Mesothelial cell of epicardium (in vitro differentiated cells): ENCODE measurements around the gene RANBP10. TPM values are rescaled to one million over a fixed set of nuclear protein-coding genes. Genes with fewer than 3 reads are reported as not detected.
A peak's percentile ranks its signal among the peaks of the same experiment; 100 is the strongest.

ENCODE experiments used
- DNase-seq, 2 experiments: peaks; one replicate each; pipeline ENCODE4 v3.0.0; 2021; ENCODE audit warnings: low spot score in 2 of 2; ENCODE audit not compliant: unreplicated experiment in 2 of 2
- H3K27ac Mint-ChIP-seq: 2 replicates; pipeline ENCODE4 v1.8.0; 2021; ENCODE audit warnings: mixed read lengths
- H3K27me3 Mint-ChIP-seq: 2 replicates; pipeline ENCODE4 v1.8.0; 2021; ENCODE audit warnings: low read depth, mixed read lengths
- H3K36me3 Mint-ChIP-seq: 2 replicates; pipeline ENCODE4 v1.8.0; 2021; ENCODE audit warnings: mixed read lengths
- H3K4me1 Mint-ChIP-seq: 2 replicates; pipeline ENCODE4 v1.8.0; 2021; ENCODE audit warnings: mixed read lengths
- H3K4me3 Mint-ChIP-seq: 2 replicates; pipeline ENCODE4 v1.8.0; 2021; ENCODE audit warnings: mild to moderate bottlenecking, moderate library complexity, mixed read lengths
- H3K9me3 Mint-ChIP-seq: 2 replicates; pipeline ENCODE4 v1.8.0; 2021; ENCODE audit warnings: mixed read lengths
- CTCF ChIP-seq: fragments of 200-600 bp; sonication (generic); IDR thresholded peaks from one replicate; pipeline ENCODE4 v1.5.0; 2021; ENCODE audit warnings: antibody characterized with exemption; ENCODE audit not compliant: unreplicated experiment
- total RNA-seq: library from RNA; stranded (reverse); gene quantifications from 3 replicates; pipeline ENCODE4 v1.2.1, GENCODE V29; 2021

Gene RANBP10
- total RNA-seq, 1 donor from 2014 or later, result 24.0 TPM

- no peaks in the 10 kb centered on the region for H3K9me3 Mint-ChIP-seq
- H3K27me3 Mint-ChIP-seq, result no peaks in the 10 kb centered on the region
- no peak overlapping the region for H3K27ac Mint-ChIP-seq
- H3K4me3 Mint-ChIP-seq, result no peak overlapping the region
- DNase-seq, result no peak
- H3K36me3 Mint-ChIP-seq, result peaks cover 3% of the 10 kb centered on the region
- TF ChIP-seq CTCF, result no peak
- peaks cover 15% of the 10 kb centered on the region for H3K4me1 Mint-ChIP-seq
Measured at GRCh38 chr16:67723151-67723910, 83.0 kb downstream of the RANBP10 start.

GRCh38 chr16:67720236-67720635 is 86.1 kb downstream of the RANBP10 start:
- Mint-ChIP-seq H3K9me3 (no peaks in the 10 kb centered on the region), H3K4me1 (peaks cover 23% of the 10 kb centered on the region), H3K36me3 (peaks cover 6% of the 10 kb centered on the region), H3K27ac (peak overlapping the region; percentile 91), H3K27me3 (no peaks in the 10 kb centered on the region), H3K4me3 (peak overlapping the region; percentile 84)
- DNase-seq, result no peak
- no peak for TF ChIP-seq CTCF

- Mint-ChIP-seq H3K36me3 (peaks cover 4% of the 10 kb centered on the region), H3K27ac (peak overlapping the region; percentile 91), H3K4me1 (peaks cover 23% of the 10 kb centered on the region), H3K27me3 (no peaks in the 10 kb centered on the region), H3K4me3 (peak overlapping the region; percentile 84), H3K9me3 (no peaks in the 10 kb centered on the region)
- no peak for DNase-seq
- no peak for TF ChIP-seq CTCF
Measured at GRCh38 chr16:67719778-67720144, 86.6 kb downstream of the RANBP10 start.

GRCh38 chr16:67719048-67719777 is 87.1 kb downstream of the RANBP10 start, which contains the start of gene GFOD2:
TSS of gene GFOD2 (minus strand) at chr16:67719316. CDS start at chr16:67685715, 33,601 bp downstream.
- Mint-ChIP-seq H3K27ac (peak within 1 kb of the TSS; percentile 91), H3K9me3 (no peaks in the 10 kb centered on the region), H3K4me1 (peaks cover 23% of the 10 kb centered on the region), H3K36me3 (peaks cover 4% of the 10 kb centered on the region), H3K4me3 (peak within 1 kb of the TSS; percentile 84), H3K27me3 (no peaks in the 10 kb centered on the region)
- TF ChIP-seq CTCF, result no peak
- peak; percentile 98 to 100 for DNase-seq

- peak overlapping the region; percentile 72 for H3K27ac Mint-ChIP-seq
- H3K9me3 Mint-ChIP-seq, result no peaks in the 10 kb centered on the region
- H3K27me3 Mint-ChIP-seq, result no peaks in the 10 kb centered on the region
- peak overlapping the region; percentile 84 for H3K4me3 Mint-ChIP-seq
- peaks cover 4% of the 10 kb centered on the region for H3K36me3 Mint-ChIP-seq
- DNase-seq, result no peak
- peaks cover 23% of the 10 kb centered on the region for H3K4me1 Mint-ChIP-seq
- no peak for TF ChIP-seq CTCF
Measured at GRCh38 chr16:67718668-67719047, 87.7 kb downstream of the RANBP10 start.
